ENCODE measurements around the gene AGAP4. TPM values are rescaled to one million over a fixed set of nuclear protein-coding genes. Genes with fewer than 3 reads are reported as not detected.
"Not testable (repeated sequence)": the region's sequence is repeated elsewhere in the genome, so short reads cannot be mapped to it uniquely, and the experiment has no call there.

Gene AGAP4
- total and polyA plus RNA-seq, 8 donors, result 4.0 to 195 (median 14.0) TPM

DNA sequence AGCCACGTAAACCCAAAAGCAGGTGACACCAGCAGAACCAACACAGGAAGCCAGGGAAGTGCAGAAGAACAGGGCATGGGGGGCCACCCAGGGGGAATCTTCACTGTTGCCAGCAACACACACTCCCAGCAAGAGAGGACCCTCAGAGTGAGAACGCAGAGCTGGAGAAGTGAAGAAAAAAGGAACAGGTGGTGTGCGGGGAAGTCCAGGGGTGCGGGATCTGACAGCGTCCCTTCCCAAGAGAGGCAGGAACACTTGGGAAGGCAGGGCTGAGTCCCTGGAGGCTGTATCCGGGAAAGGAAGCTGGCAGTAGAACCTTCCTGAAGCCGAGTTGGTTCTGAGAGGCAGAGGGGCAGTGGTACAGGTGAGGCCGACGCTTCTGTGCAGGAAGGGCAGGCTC, 27.7 kb downstream of the AGAP4 start:
- Histone ChIP-seq H3K36me3 (no peaks in the 10 kb centered on the region), H3K4me1 (no peaks in the 10 kb centered on the region), H3K9me3 (peaks cover 0 to 10% (median 3%) of the 10 kb centered on the region in 4 donors), H3K27me3 (no peaks in the 10 kb centered on the region), H3K27ac (no peak overlapping the region), H3K4me3 (no peak overlapping the region)
- DNase-seq, result no peak
- 68 to 81% (median 77%) methylated on average over 9 of the region's 9 CpGs for WGBS, 5 donors
- TF ChIP-seq POLR2A (IDR thresholded peaks at IDR 0.05), result no peak
- no peak for TF ChIP-seq POLR2AphosphoS5 (IDR thresholded peaks at IDR 0.05)
- TF ChIP-seq, protein P1, sequence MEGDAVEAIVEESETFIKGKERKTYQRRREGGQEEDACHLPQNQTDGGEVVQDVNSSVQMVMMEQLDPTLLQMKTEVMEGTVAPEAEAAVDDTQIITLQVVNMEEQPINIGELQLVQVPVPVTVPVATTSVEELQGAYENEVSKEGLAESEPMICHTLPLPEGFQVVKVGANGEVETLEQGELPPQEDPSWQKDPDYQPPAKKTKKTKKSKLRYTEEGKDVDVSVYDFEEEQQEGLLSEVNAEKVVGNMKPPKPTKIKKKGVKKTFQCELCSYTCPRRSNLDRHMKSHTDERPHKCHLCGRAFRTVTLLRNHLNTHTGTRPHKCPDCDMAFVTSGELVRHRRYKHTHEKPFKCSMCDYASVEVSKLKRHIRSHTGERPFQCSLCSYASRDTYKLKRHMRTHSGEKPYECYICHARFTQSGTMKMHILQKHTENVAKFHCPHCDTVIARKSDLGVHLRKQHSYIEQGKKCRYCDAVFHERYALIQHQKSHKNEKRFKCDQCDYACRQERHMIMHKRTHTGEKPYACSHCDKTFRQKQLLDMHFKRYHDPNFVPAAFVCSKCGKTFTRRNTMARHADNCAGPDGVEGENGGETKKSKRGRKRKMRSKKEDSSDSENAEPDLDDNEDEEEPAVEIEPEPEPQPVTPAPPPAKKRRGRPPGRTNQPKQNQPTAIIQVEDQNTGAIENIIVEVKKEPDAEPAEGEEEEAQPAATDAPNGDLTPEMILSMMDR (IDR thresholded peaks at IDR 0.05), result no peak
- no peak for TF ChIP-seq EP300 (IDR thresholded peaks at IDR 0.05)
- intact Hi-C loops (cut with DNase I; ENCODE audit: low total_unique reads), result no loop called here

DNA sequence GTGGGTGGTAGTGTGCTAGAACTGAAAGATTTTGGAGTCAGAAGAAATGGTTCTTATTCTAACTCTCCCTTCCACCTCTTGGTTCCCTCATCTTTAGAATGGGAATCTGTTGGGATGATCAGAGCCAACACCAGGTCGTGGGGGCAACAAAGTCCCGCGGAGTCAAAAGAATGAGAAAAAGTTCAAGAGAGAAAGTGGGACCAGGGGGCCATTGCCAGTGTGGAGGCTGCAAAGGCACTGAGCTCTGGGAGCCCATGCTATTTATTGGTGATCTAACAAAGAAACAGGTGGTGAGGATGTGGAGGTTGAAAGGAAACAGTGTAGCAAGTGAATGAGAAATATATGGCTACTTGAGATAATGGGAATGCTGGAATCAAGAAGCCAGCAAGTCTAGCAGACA, 29.4 kb downstream of the AGAP4 start:
- TF ChIP-seq, protein P1 (IDR thresholded peaks at IDR 0.05), result no peak
- Histone ChIP-seq H3K27ac (no peak overlapping the region), H3K9me3 (peaks cover 0 to 10% (median 3%) of the 10 kb centered on the region in 4 donors), H3K4me1 (no peaks in the 10 kb centered on the region), H3K27me3 (no peaks in the 10 kb centered on the region), H3K36me3 (no peaks in the 10 kb centered on the region), H3K4me3 (no peak overlapping the region)
- intact Hi-C loops (cut with DNase I; ENCODE audit: low total_unique reads), result no loop called here
- WGBS, 5 donors, result 86 to 95% (median 89%) methylated on average over 3 of the region's 3 CpGs
- no peak for DNase-seq

GRCh38 chr10:45817130-45817859, 30.0 kb downstream of the AGAP4 start:
- H3K4me1 ChIP-seq, result no peaks in the 10 kb centered on the region
- no peaks in the 10 kb centered on the region for H3K27me3 ChIP-seq
- 94 to 97% (median 96%) methylated on average over 6 to 7 of the region's 7 CpGs for WGBS, 5 donors
- no peak for DNase-seq
- no peak overlapping the region for H3K27ac ChIP-seq
- H3K36me3 ChIP-seq, result no peaks in the 10 kb centered on the region
- intact Hi-C loops (cut with DNase I; ENCODE audit: low total_unique reads), result no loop called here
- no peak overlapping the region for H3K4me3 ChIP-seq
- TF ChIP-seq POLR2A (IDR thresholded peaks at IDR 0.05) (no peak), POLR2AphosphoS5 (IDR thresholded peaks at IDR 0.05) (no peak), EP300 (IDR thresholded peaks at IDR 0.05) (no peak)
- TF ChIP-seq, protein P1 (IDR thresholded peaks at IDR 0.05), result no peak
- H3K9me3 ChIP-seq, result peaks cover 0 to 10% (median 3%) of the 10 kb centered on the region in 4 donors

GRCh38 chr10:45814146-45814545, 33.2 kb downstream of the AGAP4 start:
- intact Hi-C loops (cut with DNase I; ENCODE audit: low total_unique reads); DNase-seq; H3K27me3 ChIP-seq; H3K4me3 ChIP-seq; H3K27ac ChIP-seq; H3K36me3 ChIP-seq; H3K4me1 ChIP-seq: not testable (repeated sequence)
- 91 to 97% (median 92%) methylated on average over 4 of the region's 4 CpGs for WGBS, 5 donors
- peaks cover 0 to 10% (median 3%) of the 10 kb centered on the region in 4 donors for H3K9me3 ChIP-seq

GRCh38 chr10:45812959-45813358, 34.3 kb downstream of the AGAP4 start:
- H3K9me3 ChIP-seq; H3K4me1 ChIP-seq; H3K36me3 ChIP-seq; intact Hi-C loops (cut with DNase I; ENCODE audit: low total_unique reads); DNase-seq; H3K27ac ChIP-seq; H3K27me3 ChIP-seq; H3K4me3 ChIP-seq: not testable (repeated sequence)
- WGBS, 5 donors, result 79 to 86% (median 81%) methylated on average over 13 of the region's 13 CpGs
